HG03103 (cell line): ENCODE data around the gene OSBPL8.
A peak's percentile ranks its signal among the peaks of the same experiment; 100 is the strongest.

ENCODE experiments used
- ATAC-seq: cut with Tn5 transposase; IDR thresholded peaks from one replicate; pipeline ENCODE4 v1.9.1; 2021; ENCODE audit warnings: low read depth; ENCODE audit not compliant: unreplicated experiment

Gene OSBPL8

GRCh38 chr12:76558684-76559399 is 729 bp downstream of the OSBPL8 start:
- ATAC-seq = peak; percentile 43

DNA sequence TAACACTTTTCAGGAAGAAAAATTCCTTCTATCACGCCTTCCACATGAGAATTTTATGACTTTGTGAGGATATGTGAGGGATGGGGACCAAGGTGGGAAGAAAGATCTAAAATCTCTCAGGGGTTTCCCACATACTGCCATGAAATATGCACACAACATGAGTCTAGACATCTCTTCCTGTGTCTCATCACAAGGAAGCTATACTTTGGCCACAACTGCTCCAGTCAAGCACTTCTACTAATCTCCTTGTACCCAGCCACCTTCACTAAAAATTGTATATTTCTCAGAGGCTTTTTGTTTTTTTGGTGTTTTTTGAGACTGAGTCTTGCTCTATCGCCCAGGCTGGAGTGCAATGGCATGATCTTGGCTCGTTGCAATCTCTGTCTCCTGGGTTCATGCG is 3.2 kb downstream of the OSBPL8 start:
- ATAC-seq = no peak

GRCh38 chr12:76555797-76556196 is 3.8 kb downstream of the OSBPL8 start:
- ATAC-seq = no peak

GRCh38 chr12:76555231-76555767 is 4.3 kb downstream of the OSBPL8 start:
- ATAC-seq = no peak

DNA sequence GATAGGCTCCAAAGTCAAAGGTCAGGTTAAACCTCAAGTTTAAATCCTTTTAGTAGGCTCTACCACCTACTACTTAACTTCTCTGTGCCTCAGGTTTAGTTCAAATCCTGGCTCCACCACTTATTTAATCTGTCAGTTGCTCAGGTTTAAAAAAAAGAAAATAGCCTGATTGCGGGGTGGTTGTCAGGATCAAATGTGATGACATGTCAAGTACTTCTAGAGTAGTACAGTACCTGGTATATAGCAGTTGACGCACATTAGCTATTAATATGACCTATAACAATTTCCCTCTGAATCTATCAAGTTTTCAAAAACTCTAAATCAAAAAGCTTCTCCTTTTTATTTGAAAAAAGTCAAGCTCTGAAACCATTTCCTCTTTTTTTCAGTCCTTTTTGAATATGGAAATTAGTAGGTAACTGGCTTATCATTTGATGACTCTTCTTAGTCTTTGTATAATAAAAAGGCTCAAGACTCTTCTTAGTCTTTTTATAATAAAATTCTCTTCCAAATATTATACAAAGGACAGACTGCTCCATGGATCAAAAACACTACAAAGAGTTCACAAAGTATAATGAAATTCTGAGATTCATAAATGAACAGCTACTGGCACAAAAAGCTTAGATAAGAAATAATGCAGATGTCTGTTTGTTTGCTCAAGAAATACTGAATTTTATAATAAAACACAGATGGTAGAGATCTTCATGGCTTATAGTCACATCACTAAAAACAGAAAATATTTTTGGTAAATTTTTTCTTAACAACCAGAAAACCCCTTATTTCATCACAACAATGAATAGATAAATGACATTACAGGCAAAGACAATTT is 5.0 kb downstream of the OSBPL8 start:
- no peak for ATAC-seq

DNA sequence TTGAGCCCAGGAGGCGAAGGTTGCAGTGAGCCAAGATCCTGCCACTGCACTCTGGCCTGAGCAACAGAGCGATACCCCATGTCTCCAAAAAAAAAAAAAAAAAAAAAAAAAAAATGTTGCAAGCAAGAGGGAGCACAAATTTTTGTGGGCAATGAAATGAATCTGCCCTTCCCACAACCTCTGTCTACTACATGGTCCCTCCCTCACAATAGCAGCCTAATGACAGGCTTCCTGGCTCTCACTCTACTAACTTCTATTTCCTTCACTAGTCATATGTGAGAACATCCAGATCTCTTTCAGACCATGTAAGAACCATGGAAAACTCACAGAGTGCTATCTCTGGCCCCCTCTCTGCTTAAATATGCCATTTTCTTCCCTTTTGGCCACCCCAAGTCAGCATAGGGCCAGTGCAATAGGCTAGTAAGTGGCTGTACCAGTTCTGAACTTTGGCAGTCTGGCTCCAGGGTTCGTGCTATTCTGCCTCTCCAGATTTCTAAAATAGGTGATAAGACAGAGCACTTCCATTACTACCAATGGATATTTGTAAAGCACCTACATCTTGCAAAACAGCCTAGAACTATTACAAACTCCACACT is 7.1 kb downstream of the OSBPL8 start:
- no peak for ATAC-seq

DNA sequence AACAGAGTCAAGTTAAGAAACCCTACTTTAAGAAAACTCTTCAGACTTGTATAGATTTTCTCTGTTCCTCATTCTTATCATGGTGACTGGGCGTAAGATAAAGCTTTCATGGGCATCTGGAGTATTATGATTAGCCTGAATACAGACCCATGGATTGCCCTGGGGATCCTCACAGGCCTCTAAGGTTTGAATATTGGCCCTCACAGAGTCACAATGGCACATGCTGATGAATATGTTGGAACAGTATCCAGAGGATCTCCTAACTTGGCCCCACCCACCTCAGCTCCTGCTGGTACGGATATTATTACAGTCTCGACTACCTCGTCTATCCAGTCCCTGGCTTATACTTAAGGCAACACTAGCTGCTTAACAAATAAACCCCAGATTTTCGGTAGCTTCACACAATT is 8.1 kb downstream of the OSBPL8 start:
- ATAC-seq = no peak

DNA sequence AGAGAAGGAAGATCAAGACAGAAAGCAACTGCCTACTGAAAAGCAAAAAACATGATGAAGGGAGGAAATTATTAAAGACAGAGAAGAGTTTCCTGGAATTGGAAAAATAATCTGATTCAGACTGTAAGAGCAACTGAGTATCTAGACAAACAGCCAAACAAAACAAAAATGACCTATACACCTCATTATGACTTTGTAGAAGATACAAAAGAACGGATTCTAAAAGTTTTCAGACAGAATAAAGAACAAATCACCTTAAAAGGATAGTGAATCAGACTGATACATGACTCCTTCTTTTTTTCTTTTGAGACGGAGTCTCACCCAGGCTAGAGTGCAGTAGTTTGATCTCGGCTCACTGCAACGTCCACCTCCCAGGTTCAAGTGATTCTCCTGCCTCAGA is 10.4 kb downstream of the OSBPL8 start:
- no peak for ATAC-seq

- no peak for ATAC-seq
Measured at GRCh38 chr12:76548222-76548837, 11.2 kb downstream of the OSBPL8 start.

- ATAC-seq = no peak
Measured at GRCh38 chr12:76547526-76547925, 12.0 kb downstream of the OSBPL8 start.

GRCh38 chr12:76546889-76547288 is 12.7 kb downstream of the OSBPL8 start:
- no peak for ATAC-seq

DNA sequence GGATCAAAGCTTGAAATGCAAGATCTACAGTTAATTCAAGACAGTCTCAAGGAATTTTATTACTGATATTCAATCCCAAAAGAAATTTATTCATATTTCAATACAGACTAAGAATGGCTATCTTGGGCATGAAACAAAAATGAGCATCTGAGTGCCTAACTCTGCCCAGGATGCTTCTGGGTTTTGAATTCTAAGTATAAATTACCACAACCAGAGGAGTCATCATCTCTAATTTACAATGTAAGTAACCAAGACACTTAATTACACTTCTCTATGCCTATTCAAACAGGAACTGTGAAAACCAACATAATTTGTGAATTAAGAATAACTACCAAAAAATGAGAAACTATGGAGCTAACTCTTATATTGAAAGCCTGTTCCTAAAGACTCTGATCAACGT is 14.1 kb downstream of the OSBPL8 start:
- no peak for ATAC-seq

GRCh38 chr12:76544601-76545261 is 14.8 kb downstream of the OSBPL8 start:
- no peak for ATAC-seq

GRCh38 chr12:76543813-76544347 is 15.7 kb downstream of the OSBPL8 start:
- no peak for ATAC-seq

- no peak for ATAC-seq
Measured at GRCh38 chr12:76542908-76543307, 16.7 kb downstream of the OSBPL8 start.

DNA sequence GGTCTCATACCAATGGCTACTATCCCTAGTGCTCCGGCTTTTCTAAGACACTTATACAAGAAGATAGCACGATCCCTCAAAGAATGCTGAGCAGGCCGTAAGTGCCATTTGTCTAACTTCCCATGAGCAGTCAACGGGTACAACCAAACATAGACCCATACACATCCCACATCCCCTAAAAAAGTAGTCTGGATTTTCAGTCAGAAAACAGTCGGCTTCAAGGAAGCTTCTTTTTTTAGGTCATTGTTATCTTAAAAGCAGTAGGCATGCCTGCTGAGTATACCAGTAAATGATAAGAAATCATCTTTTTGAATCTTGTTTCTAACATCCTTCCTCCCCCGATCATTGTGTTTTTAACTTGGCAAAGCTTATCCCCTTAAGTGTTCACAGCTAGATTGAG is 19.8 kb downstream of the OSBPL8 start:
- ATAC-seq = no peak

- ATAC-seq = no peak
Measured at GRCh38 chr12:76537923-76538322, 21.6 kb downstream of the OSBPL8 start.

GRCh38 chr12:76536546-76536945 is 23.0 kb downstream of the OSBPL8 start:
- ATAC-seq = no peak

GRCh38 chr12:76535170-76535569 is 24.4 kb downstream of the OSBPL8 start:
- no peak for ATAC-seq

GRCh38 chr12:76533331-76533730 is 26.2 kb downstream of the OSBPL8 start:
- ATAC-seq = no peak
